DMS114 treated with DMSO at 0.1 percent for 48 hours (cell line): ENCODE measurements around the gene CEACAM16.

Experiments used
- DNase-seq: peaks from one replicate; lab custom pipeline; 2025; ENCODE audit not compliant: unreplicated experiment; lab: John Stamatoyannopoulos, UW

Gene CEACAM16

GRCh38 chr19:44723952-44724319 lies 25.0 kb downstream of the CEACAM16 start:
- DNase-seq, result peak; percentile 43

GRCh38 chr19:44725251-44725650 lies 26.3 kb downstream of the CEACAM16 start:
- no peak for DNase-seq

GRCh38 chr19:44725684-44726083 lies 26.7 kb downstream of the CEACAM16 start:
- no peak for DNase-seq

- DNase-seq, result no peak
Observed at GRCh38 chr19:44726465-44726864, 27.5 kb downstream of the CEACAM16 start.

- no peak for DNase-seq
Observed at GRCh38 chr19:44728178-44728577, 29.2 kb downstream of the CEACAM16 start.

GRCh38 chr19:44729516-44730033 lies 30.6 kb downstream of the CEACAM16 start:
- DNase-seq, result no peak

GRCh38 chr19:44731081-44731480 lies 32.1 kb downstream of the CEACAM16 start:
- DNase-seq, result no peak

- DNase-seq, result no peak
Observed at GRCh38 chr19:44731622-44732021, 32.7 kb downstream of the CEACAM16 start.

- no peak for DNase-seq
Observed at GRCh38 chr19:44732235-44733014, 33.5 kb downstream of the CEACAM16 start.

GRCh38 chr19:44734357-44734756 lies 35.4 kb downstream of the CEACAM16 start:
- no peak for DNase-seq

GRCh38 chr19:44735011-44735410 lies 36.1 kb downstream of the CEACAM16 start:
- no peak for DNase-seq

GRCh38 chr19:44737238-44738071 lies 38.5 kb downstream of the CEACAM16 start:
- no peak for DNase-seq

- DNase-seq, result no peak
Observed at GRCh38 chr19:44738136-44738535, 39.2 kb downstream of the CEACAM16 start.

GRCh38 chr19:44738603-44739558 lies 39.9 kb downstream of the CEACAM16 start:
- DNase-seq, result no peak

GRCh38 chr19:44740351-44740824 lies 41.4 kb downstream of the CEACAM16 start:
- DNase-seq, result no peak

- DNase-seq, result no peak
Observed at GRCh38 chr19:44741258-44741731, 42.3 kb downstream of the CEACAM16 start.

- no peak for DNase-seq
Observed at GRCh38 chr19:44741841-44742329, 42.9 kb downstream of the CEACAM16 start.

- no peak for DNase-seq
Observed at GRCh38 chr19:44742330-44743061, 43.5 kb downstream of the CEACAM16 start.

- no peak for DNase-seq
Observed at GRCh38 chr19:44744871-44745332, 46.0 kb downstream of the CEACAM16 start.
